Esophagus muscularis mucosa (tissue), 4 donors: ENCODE data around the gene KLF11.

ENCODE experiments used
- CTCF ChIP-seq, 3 experiments: fragments of 200-600 bp in 2 of 3; fragments of 450-650 bp in 1 of 3; sonication (generic) in 2 of 3; IDR thresholded peaks; one replicate each; pipeline ENCODE4 v1.5.1; 2017 to 2019; ENCODE audit warnings: antibody characterized with exemption in 3 of 3, mild to moderate bottlenecking in 2 of 3, moderate library complexity in 1 of 3
- EP300 ChIP-seq: sonication (generic); formaldehyde crosslinking; IDR thresholded peaks from one replicate; pipeline ENCODE4 v1.6.1; 2017; ENCODE audit warnings: antibody characterized with exemption
- POLR2A ChIP-seq: fragments of 450-650 bp; IDR thresholded peaks from one replicate; pipeline ENCODE4 v1.6.1; 2017; ENCODE audit warnings: antibody characterized with exemption, moderate library complexity, mild to moderate bottlenecking, low read depth

- TF ChIP-seq CTCF (IDR thresholded peaks at IDR 0.05) (no peak), POLR2A (no peak), EP300 (no peak)
These were observed 39.7 kb downstream of the KLF11 start for GRCh38 chr2:10083046-10083445.
